NCI-H446 treated with DMSO at 0.1 percent for 48 hours (cell line): ENCODE results near the gene CTCF.

Experiments
- DNase-seq: peaks from one replicate; lab custom pipeline; 2025; lab: John Stamatoyannopoulos, UW

Gene CTCF

GRCh38 chr16:67594956-67595355, 32.6 kb downstream of the CTCF start:
- DNase-seq, result no peak

GRCh38 chr16:67598527-67598926, 36.2 kb downstream of the CTCF start:
- DNase-seq, result no peak

GRCh38 chr16:67605641-67606040, 43.3 kb downstream of the CTCF start:
- DNase-seq, result no peak

- DNase-seq, result no peak
Measured at GRCh38 chr16:67606632-67607031, 44.3 kb downstream of the CTCF start.

- no peak for DNase-seq
Measured at GRCh38 chr16:67608364-67608763, 46.0 kb downstream of the CTCF start.

GRCh38 chr16:67613808-67614207, 51.5 kb downstream of the CTCF start:
- DNase-seq, result no peak

GRCh38 chr16:67628216-67628615, 65.9 kb downstream of the CTCF start:
- DNase-seq, result no peak

- DNase-seq, result no peak
Measured at GRCh38 chr16:67632415-67633172, 70.3 kb downstream of the CTCF start.

- DNase-seq, result no peak
Measured at GRCh38 chr16:67636713-67637112, 74.4 kb downstream of the CTCF start.

- no peak for DNase-seq
Measured at GRCh38 chr16:67637625-67638024, 75.3 kb downstream of the CTCF start.

- peak; percentile 66 for DNase-seq
Measured at GRCh38 chr16:67641779-67642708, 79.7 kb downstream of the CTCF start.

- no peak for DNase-seq
Measured at GRCh38 chr16:67644038-67644437, 81.7 kb downstream of the CTCF start.

- no peak for DNase-seq
Measured at GRCh38 chr16:67645397-67646121, 83.2 kb downstream of the CTCF start.

- DNase-seq, result no peak
Measured at GRCh38 chr16:67647111-67647651, 84.9 kb downstream of the CTCF start.

- DNase-seq, result no peak
Measured at GRCh38 chr16:67647681-67648080, 85.4 kb downstream of the CTCF start.

GRCh38 chr16:67648088-67648763, 85.9 kb downstream of the CTCF start:
- no peak for DNase-seq

- DNase-seq, result no peak
Measured at GRCh38 chr16:67648764-67649407, 86.6 kb downstream of the CTCF start.

- DNase-seq, result no peak
Measured at GRCh38 chr16:67649494-67649931, 87.2 kb downstream of the CTCF start.

- no peak for DNase-seq
Measured at GRCh38 chr16:67650023-67650422, 87.7 kb downstream of the CTCF start.

- DNase-seq, result no peak
Measured at GRCh38 chr16:67651039-67651438, 88.7 kb downstream of the CTCF start.

GRCh38 chr16:67651847-67652246, 89.5 kb downstream of the CTCF start:
- no peak for DNase-seq
